HUES64 (cell line): ENCODE results near the gene NAB1.

Experiments used
- H3K27ac ChIP-seq: 2 replicates; pipeline ENCODE4 v1.7.0; 2013; ENCODE audit warnings: low read depth, low read length, inconsistent platforms
- H3K27me3 ChIP-seq: 2 replicates; pipeline ENCODE4 v1.6.1; 2013; ENCODE audit warnings: mild to moderate bottlenecking, low read length; ENCODE audit not compliant: insufficient read depth
- H3K36me3 ChIP-seq: 2 replicates; pipeline ENCODE4 v1.6.1; 2013; ENCODE audit warnings: mild to moderate bottlenecking, low read length; ENCODE audit not compliant: insufficient read depth
- H3K4me1 ChIP-seq: 2 replicates; pipeline ENCODE4 v1.6.1; 2013; ENCODE audit warnings: mild to moderate bottlenecking, low read length, moderate library complexity; ENCODE audit not compliant: insufficient read depth
- H3K4me3 ChIP-seq: 2 replicates; pipeline ENCODE4 v1.5.1; 2013; ENCODE audit warnings: mild to moderate bottlenecking, low read length, moderate library complexity
- H3K9ac ChIP-seq: 2 replicates; pipeline ENCODE4 v1.6.1; 2013; ENCODE audit warnings: mild to moderate bottlenecking, low read depth, low read length
- H3K9me3 ChIP-seq: 2 replicates; pipeline ENCODE4 v1.6.1; 2013; ENCODE audit warnings: low read depth, low read length; ENCODE audit not compliant: insufficient read depth
- WGBS: fragments of 150-250, 120-280 bp; methylation state at CpG from one replicate; pipeline ENCODE4 v1.1.7; 2013; ENCODE audit warnings: missing lambda C conversion rate; 5-methylcytosine and 5-hydroxymethylcytosine counted together

The NAB1 gene

DNA sequence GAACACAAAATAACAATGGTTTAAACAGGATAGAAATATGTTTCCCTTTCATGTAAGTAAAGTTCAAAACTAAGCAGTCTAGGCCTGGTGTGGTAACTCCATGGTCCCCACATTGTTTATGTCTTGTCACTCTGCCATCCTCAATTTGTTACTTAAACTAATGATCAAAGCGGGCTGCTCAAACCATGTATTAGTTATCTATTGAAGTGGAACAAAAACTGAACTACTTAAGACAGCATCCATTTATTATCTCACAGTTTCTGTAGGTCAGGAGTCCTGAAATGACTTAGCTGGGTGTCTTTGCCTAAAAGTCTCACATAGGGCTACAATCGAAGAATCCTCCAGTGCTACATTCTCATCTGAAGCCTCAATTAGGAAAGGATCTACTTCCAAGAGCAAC, 91.6 kb downstream of the NAB1 start:
- no peak overlapping the region for H3K27ac ChIP-seq
- no peak overlapping the region for H3K4me3 ChIP-seq
- H3K27me3 ChIP-seq, result no peaks in the 10 kb centered on the region
- no peaks in the 10 kb centered on the region for H3K36me3 ChIP-seq
- H3K9me3 ChIP-seq, result no peaks in the 10 kb centered on the region; the same call in 1 of the 2 replicates
- H3K4me1 ChIP-seq, result no peaks in the 10 kb centered on the region
- WGBS, result 86% methylated on average over 2 of the region's 2 CpGs
- no peak overlapping the region for H3K9ac ChIP-seq
